Measurements from ENCODE around the gene ARMC6.

The ARMC6 gene

GRCh38 chr19:19107654-19108053 lies 74.3 kb downstream of the ARMC6 start:
- DNase-seq (ENCODE audit: low spot score), result no peak

Measured in left forelimb (tissue), 1 donor.